ENCODE data around the gene RRP7A.
A peak's percentile ranks its signal among the peaks of the same experiment; 100 is the strongest.
"Not testable (repeated sequence)": the region's sequence is repeated elsewhere in the genome, so short reads cannot be mapped to it uniquely, and the experiment has no call there.

Gene RRP7A

DNA sequence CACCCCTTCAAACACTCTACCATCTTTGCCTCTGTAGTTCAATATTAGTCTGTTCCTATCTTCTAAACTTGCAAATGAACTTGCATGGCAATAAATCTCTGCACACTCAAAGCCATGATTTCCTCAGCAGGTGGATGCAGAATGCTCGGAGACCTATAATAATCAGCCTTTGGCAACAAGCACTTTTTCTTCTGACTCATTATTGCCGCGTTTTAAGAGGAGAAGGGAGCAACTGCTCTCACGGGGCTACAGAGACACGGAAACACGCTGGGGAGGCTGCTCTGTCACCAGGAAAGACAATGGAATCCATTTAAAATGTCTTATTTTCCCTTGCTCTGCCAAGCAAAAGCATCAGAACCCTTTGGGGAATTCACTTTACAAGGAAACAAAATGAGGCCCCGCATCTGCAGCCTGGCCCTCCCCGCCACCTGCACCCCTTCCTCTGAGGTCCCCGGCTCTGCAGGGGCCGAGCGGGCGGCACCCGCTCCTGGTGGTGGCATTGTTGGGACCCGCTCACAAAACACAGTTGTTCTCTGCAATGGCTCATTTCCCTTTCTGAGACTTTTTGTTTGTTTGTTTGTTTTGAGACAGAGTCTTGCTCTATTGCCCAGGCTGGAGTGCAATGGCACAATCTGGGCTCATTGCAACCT, 15.6 kb upstream of the RRP7A start:
- DNase-seq, result not testable (repeated sequence)

GRCh38 chr22:42533638-42533977, 14.0 kb upstream of the RRP7A start:
- DNase-seq, result no peak

GRCh38 chr22:42531401-42532084, 11.9 kb upstream of the RRP7A start:
- DNase-seq, result not testable (repeated sequence)

DNA sequence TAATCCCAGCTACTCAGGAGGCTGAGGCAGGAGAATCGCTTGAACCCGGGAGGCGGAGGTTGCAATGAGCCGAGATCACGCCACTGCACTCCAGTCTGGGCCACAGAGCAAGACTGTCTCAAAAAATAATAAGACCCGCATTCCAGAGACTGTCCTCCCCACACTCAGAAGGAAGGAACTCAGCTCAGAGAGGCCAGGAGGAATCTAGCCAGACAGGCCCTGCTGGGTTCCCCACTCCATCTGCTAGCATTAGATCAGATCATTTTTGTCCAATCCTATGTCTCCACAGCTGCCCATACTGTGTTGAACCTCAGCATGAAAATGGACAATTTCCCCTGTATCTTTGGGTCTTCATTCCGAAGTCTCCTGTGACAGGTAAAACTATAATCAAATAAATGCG, 9.8 kb upstream of the RRP7A start:
- not testable (repeated sequence) for DNase-seq

- no peak for DNase-seq
Observed at GRCh38 chr22:42528591-42529307, 9.2 kb upstream of the RRP7A start.

GRCh38 chr22:42522546-42522945, 3.0 kb upstream of the RRP7A start:
- no peak for DNase-seq

DNA sequence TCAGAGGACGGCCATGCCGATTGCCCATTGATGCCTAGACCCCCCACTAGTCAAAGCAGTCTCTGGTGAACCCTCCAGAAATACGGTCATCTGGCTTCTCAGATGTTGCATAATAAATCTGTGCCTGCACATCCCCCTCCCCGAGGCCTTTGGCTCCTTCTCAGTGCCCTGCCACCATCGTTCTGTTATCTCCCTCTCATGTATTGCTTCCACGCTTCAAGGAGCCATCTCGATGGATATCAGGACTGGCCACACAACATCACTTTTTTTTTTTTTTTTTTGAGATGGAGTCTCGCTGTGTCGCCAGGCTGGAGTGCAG, 1.6 kb upstream of the RRP7A start:
- no peak for DNase-seq

- DNase-seq, result not testable (repeated sequence)
Observed at GRCh38 chr22:42518638-42519524, 715 bp downstream of the RRP7A start.

- not testable (repeated sequence) for DNase-seq
Observed at GRCh38 chr22:42517103-42517502, 2.5 kb downstream of the RRP7A start.

DNA sequence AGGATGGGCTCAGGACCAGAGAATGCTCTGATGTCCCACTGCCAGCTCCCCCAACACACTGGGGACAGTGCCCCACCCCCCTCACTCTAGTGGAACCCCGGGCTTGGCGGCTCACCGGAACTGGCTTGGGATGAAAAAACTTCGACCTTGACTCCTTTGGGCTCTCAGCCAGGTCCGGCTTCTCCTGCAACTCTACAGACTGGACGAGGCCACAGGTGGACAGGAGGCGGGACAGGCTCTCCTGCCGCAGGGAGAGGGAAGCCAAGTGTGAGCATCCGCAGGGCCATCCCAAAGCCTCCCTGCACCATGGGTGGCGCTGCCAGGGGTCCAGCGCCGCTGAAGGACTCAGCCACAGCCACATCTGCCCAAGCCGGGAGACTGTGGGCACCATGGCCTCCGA, 3.7 kb downstream of the RRP7A start:
- DNase-seq, result no peak

DNA sequence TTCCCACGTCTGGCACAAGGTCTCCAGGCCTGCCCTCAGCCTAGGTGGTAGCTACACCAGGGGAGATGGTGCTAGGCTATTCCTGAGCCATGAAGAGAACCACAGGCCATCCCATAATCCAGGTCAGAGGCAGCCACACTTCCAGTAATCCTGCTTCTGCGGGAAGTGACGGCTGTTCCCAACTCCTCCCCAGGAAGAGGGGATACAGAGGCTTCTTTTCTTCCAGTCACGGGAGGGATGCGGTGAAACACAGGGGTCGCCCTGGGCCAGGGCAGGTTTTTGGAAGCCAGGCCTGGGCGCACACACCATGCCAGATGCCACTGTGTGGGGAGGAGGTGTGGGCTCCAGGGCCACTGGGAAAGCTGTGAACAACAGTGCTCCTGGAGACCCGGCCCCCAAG, 4.3 kb downstream of the RRP7A start:
- DNase-seq, result not testable (repeated sequence)

GRCh38 chr22:42514331-42514730, 5.3 kb downstream of the RRP7A start:
- DNase-seq, result not testable (repeated sequence)

GRCh38 chr22:42512273-42512990, 7.2 kb downstream of the RRP7A start:
- peak in 1 of 2 donors; percentile 21 for DNase-seq

DNA sequence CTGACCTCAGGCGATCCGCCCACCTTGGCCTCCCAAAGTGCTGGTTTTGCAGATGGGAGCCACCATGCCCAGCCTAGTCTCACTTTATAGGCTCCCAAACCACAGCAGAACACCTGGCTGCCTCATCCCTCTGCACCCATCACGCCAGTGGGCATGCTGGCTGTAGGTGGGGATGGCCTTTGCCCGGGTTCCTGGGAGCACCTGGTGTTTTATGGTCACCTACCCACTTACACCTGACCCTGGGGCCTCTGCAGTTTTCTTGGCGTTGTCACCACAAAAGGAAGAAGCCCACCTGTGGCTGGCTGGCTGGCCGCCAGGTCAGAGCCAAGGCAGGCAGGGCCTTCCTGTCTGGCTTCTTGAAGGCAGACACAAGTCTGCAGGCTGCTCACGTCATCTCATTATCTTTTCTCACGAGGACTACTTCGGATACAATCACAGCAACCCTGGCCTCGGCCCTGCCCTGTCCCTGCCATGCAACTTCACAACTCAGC, 8.2 kb downstream of the RRP7A start:
- DNase-seq, result no peak

DNA sequence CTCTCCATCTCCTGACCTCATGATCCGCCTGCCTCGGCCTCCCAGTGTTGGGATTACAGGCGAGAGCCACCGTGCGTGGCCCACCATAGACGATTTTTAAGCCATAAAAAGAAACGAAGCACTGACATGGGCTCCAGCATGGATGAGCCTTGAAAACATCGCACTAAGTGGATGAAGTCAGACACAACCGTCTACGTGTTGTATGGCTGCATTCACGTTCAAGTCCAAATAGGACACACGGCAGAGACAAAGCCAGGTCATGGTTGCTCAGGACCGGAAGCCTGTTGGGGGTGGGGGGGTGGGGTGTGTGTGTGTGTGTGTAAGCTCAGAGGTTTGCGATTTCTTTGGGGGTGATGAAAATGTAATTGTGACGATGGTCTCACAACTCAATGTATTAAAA, 10.0 kb downstream of the RRP7A start:
- DNase-seq, result no peak

DNA sequence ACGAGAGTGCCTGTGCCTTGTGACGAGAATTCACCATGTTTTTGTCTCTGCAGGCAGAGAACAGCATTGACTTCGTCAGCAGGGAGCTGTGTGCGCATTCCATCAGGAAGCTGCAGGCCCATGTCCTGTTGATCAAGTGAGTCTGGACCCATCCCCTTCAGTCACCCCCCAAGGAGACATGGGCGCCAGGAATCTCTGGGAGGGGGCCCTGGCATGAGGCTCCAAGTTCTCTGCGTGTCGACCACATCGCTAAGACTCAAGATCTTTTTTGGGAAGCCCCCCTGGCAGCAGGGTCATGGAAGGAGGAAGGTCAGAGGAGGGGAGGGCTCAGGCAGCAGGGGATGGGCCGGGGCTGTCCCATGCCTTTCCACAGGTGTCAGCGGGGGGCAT, 10.6 kb downstream of the RRP7A start:
- DNase-seq, result not testable (repeated sequence)

GRCh38 chr22:42508327-42508974, 11.1 kb downstream of the RRP7A start:
- not testable (repeated sequence) for DNase-seq

GRCh38 chr22:42500836-42501179, 18.8 kb downstream of the RRP7A start:
- DNase-seq, result no peak

- peak; percentile 57 to 91 for DNase-seq
Observed at GRCh38 chr22:42500161-42500835, 19.3 kb downstream of the RRP7A start.

DNA sequence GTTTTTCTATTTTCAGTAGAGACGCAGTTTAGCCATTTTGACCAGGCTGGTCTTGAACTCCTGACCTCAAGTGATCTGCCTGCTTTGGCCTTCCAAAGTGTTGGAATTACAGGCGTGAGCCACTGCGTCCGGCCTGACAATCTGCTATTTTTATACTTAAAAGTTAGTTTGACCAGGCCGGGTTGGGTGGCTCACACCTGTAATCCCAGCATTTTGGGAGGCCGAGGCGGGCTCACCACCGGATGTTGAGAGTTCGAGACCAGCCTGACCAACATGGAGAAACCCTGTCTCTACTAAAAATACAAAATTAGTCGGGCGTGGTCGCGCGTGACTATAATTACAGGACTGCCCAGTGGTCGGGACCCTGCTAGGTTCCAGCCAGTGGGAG, 19.8 kb downstream of the RRP7A start:
- not testable (repeated sequence) for DNase-seq

GRCh38 chr22:42495533-42496141, 24.0 kb downstream of the RRP7A start:
- not testable (repeated sequence) for DNase-seq
